SKM-1 (cell line): ENCODE data around the gene ZNF724.
"Not testable (repeated sequence)": the region's sequence is repeated elsewhere in the genome, so short reads cannot be mapped to it uniquely, and the experiment has no call there.

ENCODE experiments used
- DNase-seq: peaks from one replicate; lab custom pipeline; 2025; ENCODE audit not compliant: unreplicated experiment; lab: John Stamatoyannopoulos, UW

Gene ZNF724

GRCh38 chr19:23249911-23250649 lies at the start of gene ZNF724:
ZNF724 (minus strand) TSS chr19:23250394; CDS start chr19:23250242, 152 bp downstream.
- DNase-seq: peak; percentile 92

DNA sequence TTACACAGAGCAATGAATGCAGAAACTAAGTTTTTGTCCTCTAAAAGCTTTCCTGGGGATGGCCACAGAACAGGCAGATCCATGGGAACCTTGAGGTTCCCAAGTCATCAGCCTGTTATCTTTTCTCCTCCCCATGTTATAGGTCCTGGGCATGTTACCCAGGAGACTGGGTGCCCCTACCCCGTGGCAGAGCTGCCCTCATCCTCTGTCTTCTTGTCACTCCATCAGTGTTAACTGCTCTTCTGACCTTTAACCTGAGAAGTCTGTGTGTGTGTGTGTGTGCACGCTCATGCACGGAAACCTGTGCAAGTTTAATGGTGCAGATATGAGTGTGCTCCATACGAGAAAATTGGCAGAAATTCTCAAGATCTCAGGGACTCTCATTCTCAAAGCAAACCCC lies 43.9 kb upstream of the ZNF724 start:
- DNase-seq: no peak

GRCh38 chr19:23289966-23290365 lies 39.8 kb upstream of the ZNF724 start:
- DNase-seq: not testable (repeated sequence)

- no peak for DNase-seq
These were observed 37.4 kb upstream of the ZNF724 start for GRCh38 chr19:23287620-23288019.

DNA sequence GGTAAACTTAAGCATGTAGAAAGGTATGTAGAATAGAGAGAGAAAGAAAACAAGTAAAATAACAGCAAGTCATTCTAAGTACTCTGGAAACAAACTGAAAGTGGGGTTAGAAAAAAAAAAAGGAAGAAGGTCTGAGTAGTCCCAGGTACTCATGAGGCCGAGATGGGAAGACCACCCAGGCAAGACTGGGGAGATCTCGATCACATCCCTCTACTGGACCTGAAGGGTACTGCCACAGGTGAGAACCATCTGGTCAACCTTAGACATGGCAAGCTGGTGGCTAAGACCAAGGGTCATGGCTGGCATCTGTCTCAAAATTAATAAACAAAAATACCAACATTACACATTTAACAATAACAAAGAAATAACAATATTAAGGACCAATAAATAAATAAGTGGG lies 36.3 kb upstream of the ZNF724 start:
- DNase-seq: no peak

DNA sequence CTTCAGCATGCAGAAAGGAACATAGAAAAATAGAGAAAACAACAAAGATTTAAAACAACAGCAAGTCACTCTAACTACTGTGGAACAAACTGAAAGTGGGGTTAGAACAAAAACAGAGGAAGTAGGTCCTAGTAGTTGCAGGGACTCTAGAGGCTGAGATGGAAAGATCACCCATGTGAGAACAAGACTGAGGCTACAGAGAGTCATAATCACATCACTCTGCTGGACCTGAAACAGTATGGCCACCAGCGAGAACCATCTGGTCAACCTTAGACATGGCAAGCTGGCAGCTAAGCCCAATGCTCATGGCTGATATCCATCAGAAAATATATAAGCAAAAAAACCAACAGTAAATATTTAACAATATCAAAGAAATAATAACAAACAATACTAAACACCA lies 35.8 kb upstream of the ZNF724 start:
- DNase-seq: no peak

DNA sequence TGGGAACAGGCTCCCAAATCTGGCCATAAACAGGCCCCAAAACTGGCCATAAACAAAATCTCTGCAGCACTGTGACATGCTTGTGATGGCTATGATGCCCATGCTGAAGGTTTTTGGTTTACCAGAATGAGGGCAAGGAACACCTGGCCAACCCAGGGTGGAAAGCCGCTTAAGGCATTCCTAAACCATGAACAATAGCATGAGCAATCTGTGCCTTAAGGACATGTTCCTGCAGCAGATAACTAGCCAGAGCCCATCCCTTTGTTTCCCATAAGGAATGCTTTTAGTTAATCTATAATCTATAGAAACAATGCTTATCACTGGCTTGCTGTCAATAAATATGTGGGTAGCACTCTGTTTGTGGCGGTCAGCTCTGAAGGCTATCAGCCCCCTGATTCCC lies 35.1 kb upstream of the ZNF724 start:
- DNase-seq: not testable (repeated sequence)

GRCh38 chr19:23283925-23284324 lies 33.7 kb upstream of the ZNF724 start:
- peak; percentile 38 for DNase-seq

GRCh38 chr19:23281663-23282276 lies 31.6 kb upstream of the ZNF724 start:
- no peak for DNase-seq

GRCh38 chr19:23278118-23278517 lies 27.9 kb upstream of the ZNF724 start:
- not testable (repeated sequence) for DNase-seq

- peak; percentile 59 for DNase-seq
These were observed 23.6 kb upstream of the ZNF724 start for GRCh38 chr19:23273590-23274412.

- DNase-seq: no peak
These were observed 22.9 kb upstream of the ZNF724 start for GRCh38 chr19:23273022-23273589.

GRCh38 chr19:23263870-23264590 lies 13.8 kb upstream of the ZNF724 start:
- no peak for DNase-seq

GRCh38 chr19:23263396-23263795 lies 13.2 kb upstream of the ZNF724 start:
- DNase-seq: no peak

DNA sequence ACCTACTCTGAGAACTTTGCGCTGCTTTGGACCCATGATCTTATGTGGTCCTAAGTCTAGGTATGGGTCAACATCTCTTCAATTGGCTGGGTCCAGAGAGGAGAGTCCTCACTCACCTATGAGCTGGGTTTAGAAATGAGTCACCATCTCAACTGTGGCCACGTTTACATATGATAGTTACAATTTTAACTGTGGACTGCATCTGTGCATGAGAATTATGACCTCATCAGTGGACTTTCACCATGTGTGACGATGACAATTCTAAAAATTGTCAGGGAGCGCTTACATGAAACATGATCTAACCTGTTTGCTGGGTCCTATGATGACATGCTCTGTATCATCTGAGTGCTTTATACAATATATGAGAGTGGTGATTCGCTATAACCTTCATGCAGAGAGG lies 12.7 kb upstream of the ZNF724 start:
- no peak for DNase-seq

- no peak for DNase-seq
These were observed 11.4 kb upstream of the ZNF724 start for GRCh38 chr19:23261496-23262020.

DNA sequence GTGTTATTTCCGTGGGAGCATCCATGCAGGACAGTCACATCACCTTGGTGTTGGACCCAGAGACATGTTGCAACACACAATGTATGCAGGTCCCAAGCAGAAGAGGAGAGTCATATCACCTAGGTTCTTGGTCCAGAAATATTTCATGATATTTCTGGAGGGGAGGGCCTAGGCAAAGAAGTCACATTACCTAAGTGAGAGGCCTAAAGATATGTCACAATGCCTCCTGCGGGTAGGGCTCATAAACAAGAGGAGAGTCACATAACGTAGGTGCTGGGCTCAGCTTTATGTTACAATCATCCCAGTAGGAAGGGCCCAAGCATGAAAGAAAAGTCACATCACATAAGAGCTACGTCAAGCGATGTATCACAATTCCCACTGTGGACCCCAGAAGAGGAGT lies 10.8 kb upstream of the ZNF724 start:
- DNase-seq: no peak

GRCh38 chr19:23259961-23260360 lies 9.8 kb upstream of the ZNF724 start:
- no peak for DNase-seq

GRCh38 chr19:23255700-23256099 lies 5.5 kb upstream of the ZNF724 start:
- DNase-seq: no peak

DNA sequence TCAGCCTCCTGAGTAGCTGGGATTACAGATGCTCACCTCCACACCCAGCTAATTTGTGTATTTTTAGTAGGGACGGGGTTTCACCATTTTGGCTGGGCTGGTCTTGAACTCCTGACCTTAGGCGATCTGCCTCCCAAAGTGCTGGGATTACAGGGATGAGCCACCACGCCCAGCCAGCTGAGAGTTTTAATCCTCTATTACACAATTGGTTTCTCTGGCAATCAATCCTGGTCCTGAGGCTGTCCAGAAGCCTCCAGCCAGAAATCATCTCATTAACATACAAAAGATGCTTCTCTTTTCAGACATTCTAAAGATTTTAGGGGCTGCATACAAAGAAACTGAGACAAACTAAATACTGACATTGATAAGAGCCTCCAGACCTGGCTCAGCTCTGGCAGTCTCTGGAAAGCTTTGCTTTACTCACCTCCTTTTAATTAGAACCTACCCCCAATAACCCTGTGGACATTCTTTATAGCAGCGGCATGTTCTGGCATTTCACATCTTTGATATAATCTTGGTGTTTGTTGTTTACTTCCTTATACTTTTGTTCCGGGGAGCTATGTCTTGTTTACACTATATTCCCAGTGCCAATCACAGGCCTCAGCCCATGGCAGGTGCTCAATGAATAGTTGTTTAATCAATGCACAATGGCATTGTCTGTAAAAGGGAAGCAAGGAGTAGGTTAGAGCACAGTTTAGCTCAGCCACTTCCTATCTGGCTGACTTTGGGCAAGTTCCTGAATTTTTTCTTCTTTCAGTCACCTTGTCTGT lies 4.1 kb upstream of the ZNF724 start:
- DNase-seq: no peak
